HEK293 (cell line): ENCODE measurements around the gene CFAP45.

Experiments used
- ZNF274 ChIP-seq, 2 experiments: fragments of 200-500 bp in 1 of 2; fragments of 450-650 bp in 1 of 2; sonication (Bioruptor generic) in 1 of 2; formaldehyde crosslinking in 1 of 2; IDR thresholded peaks; 2 replicates each; pipeline versions ENCODE4 v1.5.1 to v1.6.1; 2014 to 2016; ENCODE audit warnings: borderline replicate concordance in 1 of 2, inconsistent platforms in 1 of 2, low read length in 1 of 2, missing biosample characterization in 1 of 2, missing genetic modification characterization in 1 of 2
- ZNF354C ChIP-seq: fragments of 450-650 bp; formaldehyde crosslinking; IDR thresholded peaks from 2 replicates; pipeline ENCODE4 v1.5.1; 2016; ENCODE audit warnings: missing biosample characterization, missing genetic modification characterization, low read depth, borderline replicate concordance
- ZNF514 ChIP-seq: fragments of 450-650 bp; formaldehyde crosslinking; IDR thresholded peaks from 2 replicates; pipeline ENCODE4 v1.5.1; 2016; ENCODE audit warnings: missing biosample characterization, missing genetic modification characterization
- ZNF549 ChIP-seq: fragments of 450-650 bp; IDR thresholded peaks from 2 replicates; pipeline ENCODE4 v1.5.1; 2018; ENCODE audit warnings: missing biosample characterization, missing genetic modification characterization, mild to moderate bottlenecking, inconsistent platforms, moderate library complexity
- TF ChIP-seq, protein P1 (sequence below): fragments of 450-650 bp; formaldehyde crosslinking; IDR thresholded peaks from 2 replicates; pipeline ENCODE4 v1.5.1; 2016; ENCODE audit warnings: missing biosample characterization, missing genetic modification characterization
- TF ChIP-seq, protein P2 (sequence below): fragments of 450-650 bp; formaldehyde crosslinking; IDR thresholded peaks from 2 replicates; pipeline ENCODE4 v1.5.1; 2016; ENCODE audit warnings: missing biosample characterization, missing genetic modification characterization, low read depth

- TF ChIP-seq, protein P1, sequence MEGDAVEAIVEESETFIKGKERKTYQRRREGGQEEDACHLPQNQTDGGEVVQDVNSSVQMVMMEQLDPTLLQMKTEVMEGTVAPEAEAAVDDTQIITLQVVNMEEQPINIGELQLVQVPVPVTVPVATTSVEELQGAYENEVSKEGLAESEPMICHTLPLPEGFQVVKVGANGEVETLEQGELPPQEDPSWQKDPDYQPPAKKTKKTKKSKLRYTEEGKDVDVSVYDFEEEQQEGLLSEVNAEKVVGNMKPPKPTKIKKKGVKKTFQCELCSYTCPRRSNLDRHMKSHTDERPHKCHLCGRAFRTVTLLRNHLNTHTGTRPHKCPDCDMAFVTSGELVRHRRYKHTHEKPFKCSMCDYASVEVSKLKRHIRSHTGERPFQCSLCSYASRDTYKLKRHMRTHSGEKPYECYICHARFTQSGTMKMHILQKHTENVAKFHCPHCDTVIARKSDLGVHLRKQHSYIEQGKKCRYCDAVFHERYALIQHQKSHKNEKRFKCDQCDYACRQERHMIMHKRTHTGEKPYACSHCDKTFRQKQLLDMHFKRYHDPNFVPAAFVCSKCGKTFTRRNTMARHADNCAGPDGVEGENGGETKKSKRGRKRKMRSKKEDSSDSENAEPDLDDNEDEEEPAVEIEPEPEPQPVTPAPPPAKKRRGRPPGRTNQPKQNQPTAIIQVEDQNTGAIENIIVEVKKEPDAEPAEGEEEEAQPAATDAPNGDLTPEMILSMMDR (tag by site-specific recombination), result no peak
- no peak for TF ChIP-seq ZNF514 (tag by site-specific recombination)
- no peak for TF ChIP-seq ZNF274 (IDR thresholded peaks at IDR 0.05; ENCODE audit: low read length)
- no peak for TF ChIP-seq ZNF274 (tag by site-specific recombination; IDR thresholded peaks at IDR 0.05; ENCODE audit: borderline replicate concordance)
- no peak for TF ChIP-seq ZNF549 (tag by site-specific recombination)
- TF ChIP-seq ZNF354C (tag by site-specific recombination), result no peak
- TF ChIP-seq, protein P2, sequence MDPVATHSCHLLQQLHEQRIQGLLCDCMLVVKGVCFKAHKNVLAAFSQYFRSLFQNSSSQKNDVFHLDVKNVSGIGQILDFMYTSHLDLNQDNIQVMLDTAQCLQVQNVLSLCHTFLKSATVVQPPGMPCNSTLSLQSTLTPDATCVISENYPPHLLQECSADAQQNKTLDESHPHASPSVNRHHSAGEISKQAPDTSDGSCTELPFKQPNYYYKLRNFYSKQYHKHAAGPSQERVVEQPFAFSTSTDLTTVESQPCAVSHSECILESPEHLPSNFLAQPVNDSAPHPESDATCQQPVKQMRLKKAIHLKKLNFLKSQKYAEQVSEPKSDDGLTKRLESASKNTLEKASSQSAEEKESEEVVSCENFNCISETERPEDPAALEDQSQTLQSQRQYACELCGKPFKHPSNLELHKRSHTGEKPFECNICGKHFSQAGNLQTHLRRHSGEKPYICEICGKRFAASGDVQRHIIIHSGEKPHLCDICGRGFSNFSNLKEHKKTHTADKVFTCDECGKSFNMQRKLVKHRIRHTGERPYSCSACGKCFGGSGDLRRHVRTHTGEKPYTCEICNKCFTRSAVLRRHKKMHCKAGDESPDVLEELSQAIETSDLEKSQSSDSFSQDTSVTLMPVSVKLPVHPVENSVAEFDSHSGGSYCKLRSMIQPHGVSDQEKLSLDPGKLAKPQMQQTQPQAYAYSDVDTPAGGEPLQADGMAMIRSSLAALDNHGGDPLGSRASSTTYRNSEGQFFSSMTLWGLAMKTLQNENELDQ, result no peak
Measured at GRCh38 chr1:159940006-159940620, 40.1 kb upstream of the CFAP45 start.
